Measurements from ENCODE around the gene RPS17.

The RPS17 gene

DNA sequence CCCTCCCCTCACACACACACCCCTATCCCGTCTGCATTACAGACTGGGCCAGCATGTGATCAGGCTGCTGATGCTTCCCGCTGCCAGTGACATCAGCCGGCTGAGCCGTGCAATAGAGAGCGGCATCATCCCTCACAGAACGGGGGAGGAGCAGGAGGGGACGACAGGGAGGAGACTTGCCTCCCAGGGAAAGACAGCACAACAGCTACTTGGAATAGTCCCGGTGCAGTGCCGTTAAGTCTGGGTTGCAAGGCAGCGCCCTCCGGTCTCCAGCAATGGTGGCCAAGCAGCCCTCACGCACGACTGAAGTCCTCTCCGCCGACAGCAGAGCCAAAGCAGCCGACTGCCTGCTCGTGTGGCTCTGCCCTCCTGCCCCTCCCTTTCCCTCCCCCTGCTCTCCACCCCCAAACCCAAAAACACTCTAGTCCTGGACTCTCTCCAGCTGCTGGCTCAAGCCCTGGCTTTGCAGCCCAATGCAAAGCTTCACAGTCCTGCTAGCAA is 31.5 kb upstream of the RPS17 start:
- H3K27ac ChIP-seq: no peak overlapping the region
- TF ChIP-seq, protein P1, sequence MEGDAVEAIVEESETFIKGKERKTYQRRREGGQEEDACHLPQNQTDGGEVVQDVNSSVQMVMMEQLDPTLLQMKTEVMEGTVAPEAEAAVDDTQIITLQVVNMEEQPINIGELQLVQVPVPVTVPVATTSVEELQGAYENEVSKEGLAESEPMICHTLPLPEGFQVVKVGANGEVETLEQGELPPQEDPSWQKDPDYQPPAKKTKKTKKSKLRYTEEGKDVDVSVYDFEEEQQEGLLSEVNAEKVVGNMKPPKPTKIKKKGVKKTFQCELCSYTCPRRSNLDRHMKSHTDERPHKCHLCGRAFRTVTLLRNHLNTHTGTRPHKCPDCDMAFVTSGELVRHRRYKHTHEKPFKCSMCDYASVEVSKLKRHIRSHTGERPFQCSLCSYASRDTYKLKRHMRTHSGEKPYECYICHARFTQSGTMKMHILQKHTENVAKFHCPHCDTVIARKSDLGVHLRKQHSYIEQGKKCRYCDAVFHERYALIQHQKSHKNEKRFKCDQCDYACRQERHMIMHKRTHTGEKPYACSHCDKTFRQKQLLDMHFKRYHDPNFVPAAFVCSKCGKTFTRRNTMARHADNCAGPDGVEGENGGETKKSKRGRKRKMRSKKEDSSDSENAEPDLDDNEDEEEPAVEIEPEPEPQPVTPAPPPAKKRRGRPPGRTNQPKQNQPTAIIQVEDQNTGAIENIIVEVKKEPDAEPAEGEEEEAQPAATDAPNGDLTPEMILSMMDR (IDR thresholded peaks at IDR 0.05): no peak
- no peak for TF ChIP-seq ZFX (IDR thresholded peaks at IDR 0.05; ENCODE audit: borderline replicate concordance)

DNA sequence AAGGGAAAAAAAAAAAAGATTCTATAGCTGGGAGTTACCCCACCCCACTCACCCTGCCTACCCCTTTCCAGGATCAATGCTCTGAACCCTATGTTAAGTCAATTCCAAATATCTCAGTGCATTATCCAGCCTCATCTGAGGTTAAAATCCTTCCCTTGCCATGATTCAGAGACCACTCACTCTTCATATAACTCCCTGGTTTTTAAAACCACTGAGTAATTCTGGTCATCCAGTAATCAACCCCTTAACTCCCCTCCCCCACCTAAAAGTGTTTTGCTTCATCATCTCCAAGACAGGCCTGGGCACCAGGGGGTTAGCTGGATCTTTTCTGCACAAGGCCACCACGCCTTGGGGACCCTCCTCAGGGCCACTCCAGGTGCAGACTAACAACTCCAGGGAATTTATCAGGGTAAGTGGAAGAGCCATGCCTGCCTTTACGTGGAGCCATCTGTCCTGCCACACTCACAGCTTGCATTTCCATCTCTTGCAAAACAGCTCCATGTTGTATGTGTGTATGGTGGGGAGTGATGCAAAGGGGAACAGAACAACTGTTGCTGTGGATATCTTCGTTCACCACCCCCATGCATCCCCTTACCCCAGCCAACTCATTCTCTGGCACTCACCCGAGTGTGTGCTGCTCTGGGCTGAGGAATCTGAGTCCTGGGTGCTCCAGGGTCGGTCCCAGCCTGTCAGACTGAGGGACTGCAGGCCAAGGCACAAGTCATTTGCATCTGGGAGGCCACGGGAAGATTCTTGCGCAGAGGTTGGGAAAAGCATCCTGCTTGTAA is 30.7 kb upstream of the RPS17 start:
- no peak overlapping the region for H3K27ac ChIP-seq
- TF ChIP-seq ZFX (IDR thresholded peaks at IDR 0.05; ENCODE audit: borderline replicate concordance): no peak
- TF ChIP-seq, protein P1 (IDR thresholded peaks at IDR 0.05): no peak

DNA sequence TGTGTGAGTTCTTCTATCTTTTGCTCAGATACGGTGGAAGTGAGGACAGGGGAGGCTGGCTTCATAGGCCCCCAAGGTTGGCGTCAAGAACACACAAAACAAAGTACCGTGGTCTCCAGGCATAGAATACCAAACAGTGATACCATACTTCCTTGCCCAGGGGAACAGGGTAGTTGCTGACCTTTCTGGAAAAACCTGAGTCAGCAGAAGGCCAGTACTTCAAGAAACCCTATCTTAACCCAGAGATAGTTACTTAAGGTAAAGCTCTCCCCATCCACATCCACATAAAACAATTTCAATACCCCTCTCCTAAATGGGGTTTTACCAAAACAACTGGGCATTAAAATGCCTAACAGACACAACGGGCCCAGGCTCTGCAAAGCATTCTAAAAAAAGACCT is 29.6 kb upstream of the RPS17 start:
- TF ChIP-seq ZFX (IDR thresholded peaks at IDR 0.05; ENCODE audit: borderline replicate concordance): no peak
- TF ChIP-seq, protein P1 (IDR thresholded peaks at IDR 0.05): no peak
- no peak overlapping the region for H3K27ac ChIP-seq

DNA sequence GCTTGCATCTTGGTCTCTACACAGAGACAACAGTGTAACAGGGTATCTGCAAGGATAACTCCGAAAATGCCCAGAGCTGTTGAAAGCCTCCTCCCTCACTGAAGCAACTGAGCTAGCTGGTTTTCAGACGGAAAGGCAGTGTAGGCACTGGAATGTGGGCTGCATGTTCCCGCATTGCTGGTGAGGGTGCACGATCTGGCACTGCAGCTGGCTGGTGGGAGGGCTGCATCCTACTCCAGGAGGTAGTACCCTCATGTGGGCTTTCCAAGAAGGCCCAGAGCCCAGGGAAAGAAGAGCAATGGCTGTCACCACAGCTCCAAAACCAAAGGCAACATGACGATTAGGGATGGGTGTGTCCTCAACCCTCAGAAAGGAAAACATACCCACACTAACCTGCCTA is 28.7 kb upstream of the RPS17 start:
- no peak for TF ChIP-seq ZFX (IDR thresholded peaks at IDR 0.05; ENCODE audit: borderline replicate concordance)
- TF ChIP-seq, protein P1 (IDR thresholded peaks at IDR 0.05): no peak
- H3K27ac ChIP-seq: no peak overlapping the region

DNA sequence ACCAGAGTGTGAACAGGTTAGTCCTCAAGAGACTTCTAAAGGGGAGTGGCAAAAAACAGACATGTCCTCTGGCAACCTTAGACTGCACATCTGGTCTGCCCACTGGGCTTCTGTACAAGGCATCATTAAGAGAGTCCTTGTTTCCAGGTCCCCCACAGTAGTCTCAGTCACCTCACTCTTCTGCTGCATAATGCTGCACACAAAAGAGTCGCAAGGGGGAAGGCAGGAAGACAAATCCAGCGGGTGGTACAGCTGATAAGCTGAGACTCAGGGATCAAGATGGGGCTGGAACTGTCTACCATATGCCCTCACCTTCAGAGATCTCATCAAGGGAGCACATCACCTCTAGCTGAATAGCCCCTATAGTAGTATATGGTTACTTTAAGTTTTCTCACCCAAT is 27.4 kb upstream of the RPS17 start:
- no peak overlapping the region for H3K27ac ChIP-seq
- TF ChIP-seq ZFX (IDR thresholded peaks at IDR 0.05; ENCODE audit: borderline replicate concordance): no peak
- TF ChIP-seq, protein P1 (IDR thresholded peaks at IDR 0.05): no peak

DNA sequence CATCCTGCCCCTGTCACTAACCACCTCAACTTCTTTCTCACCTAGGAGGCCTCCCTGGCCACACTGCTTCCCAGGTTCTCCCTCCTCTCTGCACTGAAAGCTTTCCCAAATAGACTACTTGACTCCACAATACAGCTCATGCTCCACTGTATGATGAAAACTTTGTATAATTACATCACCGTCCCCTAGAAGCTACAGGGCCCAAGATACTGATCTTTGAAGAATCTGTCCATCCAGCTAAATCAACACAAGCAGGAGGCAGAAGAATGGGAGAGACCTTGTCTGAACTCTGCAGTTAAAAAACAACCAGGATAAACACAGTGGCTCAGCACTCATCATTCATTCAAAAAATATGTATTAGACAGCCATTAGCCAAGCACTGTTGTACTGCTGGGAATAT is 26.4 kb upstream of the RPS17 start:
- H3K27ac ChIP-seq: no peak overlapping the region
- TF ChIP-seq, protein P1 (IDR thresholded peaks at IDR 0.05): no peak
- TF ChIP-seq ZFX (IDR thresholded peaks at IDR 0.05; ENCODE audit: borderline replicate concordance): no peak

DNA sequence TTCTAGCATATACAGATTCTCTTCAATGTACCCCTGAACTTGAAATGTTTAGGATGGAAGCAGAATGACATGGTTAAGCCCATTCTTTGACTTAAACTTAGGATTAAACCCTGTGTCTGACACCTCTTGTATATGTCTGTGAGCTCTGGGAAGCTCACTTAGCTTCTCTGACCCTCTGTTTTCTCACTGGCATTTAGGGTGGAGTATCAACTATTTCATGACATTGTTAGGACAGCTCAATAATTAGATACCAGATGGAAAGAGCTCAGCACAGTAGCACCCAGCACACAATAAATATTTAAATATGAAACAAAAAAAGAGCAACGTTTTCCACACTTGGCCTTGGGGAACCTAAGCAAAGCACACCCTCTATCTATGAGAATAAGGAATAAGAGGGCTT is 18.2 kb upstream of the RPS17 start:
- no peak for TF ChIP-seq ZFX (IDR thresholded peaks at IDR 0.05; ENCODE audit: borderline replicate concordance)
- TF ChIP-seq, protein P1 (IDR thresholded peaks at IDR 0.05): no peak
- no peak overlapping the region for H3K27ac ChIP-seq

Data from 22Rv1 (cell line).